ENCODE results near the gene MYO5B.

The MYO5B gene

GRCh38 chr18:49849331-49850217 lies 345.4 kb downstream of the MYO5B start:
- Histone ChIP-seq H2AFZ (ENCODE audit: low read depth, low read length, severe bottlenecking) (no peak overlapping the region), H3K4me3 (ENCODE audit: insufficient read depth, low read length, poor library complexity, severe bottlenecking) (no peak overlapping the region), H3K36me3 (ENCODE audit: low read length) (no peaks in the 10 kb centered on the region), H3K9ac (ENCODE audit: low read length) (no peak overlapping the region), H4K20me1 (ENCODE audit: low read depth, low read length) (no peaks in the 10 kb centered on the region), H3K9me2 (replicated peaks; ENCODE audit: insufficient read depth, low read length) (no peaks in the 10 kb centered on the region), H3K27me3 (ENCODE audit: low read length) (no peaks in the 10 kb centered on the region), H3K27ac (ENCODE audit: low read depth, low read length) (no peak overlapping the region), H3K9me3 (ENCODE audit: insufficient read depth, low read length) (no peaks in the 10 kb centered on the region), H3K79me2 (ENCODE audit: insufficient read depth, low read length) (no peaks in the 10 kb centered on the region), H3K4me2 (ENCODE audit: low read depth, low read length, poor library complexity, severe bottlenecking) (no peak overlapping the region), H3F3A (ENCODE audit: insufficient read depth) (no peaks in the 10 kb centered on the region)
- TF ChIP-seq EZH2phosphoT487 (conservative IDR thresholded peaks at IDR 0.05; ENCODE audit: low read length): no peak
- TF ChIP-seq, protein P1, sequence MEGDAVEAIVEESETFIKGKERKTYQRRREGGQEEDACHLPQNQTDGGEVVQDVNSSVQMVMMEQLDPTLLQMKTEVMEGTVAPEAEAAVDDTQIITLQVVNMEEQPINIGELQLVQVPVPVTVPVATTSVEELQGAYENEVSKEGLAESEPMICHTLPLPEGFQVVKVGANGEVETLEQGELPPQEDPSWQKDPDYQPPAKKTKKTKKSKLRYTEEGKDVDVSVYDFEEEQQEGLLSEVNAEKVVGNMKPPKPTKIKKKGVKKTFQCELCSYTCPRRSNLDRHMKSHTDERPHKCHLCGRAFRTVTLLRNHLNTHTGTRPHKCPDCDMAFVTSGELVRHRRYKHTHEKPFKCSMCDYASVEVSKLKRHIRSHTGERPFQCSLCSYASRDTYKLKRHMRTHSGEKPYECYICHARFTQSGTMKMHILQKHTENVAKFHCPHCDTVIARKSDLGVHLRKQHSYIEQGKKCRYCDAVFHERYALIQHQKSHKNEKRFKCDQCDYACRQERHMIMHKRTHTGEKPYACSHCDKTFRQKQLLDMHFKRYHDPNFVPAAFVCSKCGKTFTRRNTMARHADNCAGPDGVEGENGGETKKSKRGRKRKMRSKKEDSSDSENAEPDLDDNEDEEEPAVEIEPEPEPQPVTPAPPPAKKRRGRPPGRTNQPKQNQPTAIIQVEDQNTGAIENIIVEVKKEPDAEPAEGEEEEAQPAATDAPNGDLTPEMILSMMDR (IDR thresholded peaks at IDR 0.05; ENCODE audit: insufficient read depth, low read length, poor library complexity, severe bottlenecking): no peak

DNA sequence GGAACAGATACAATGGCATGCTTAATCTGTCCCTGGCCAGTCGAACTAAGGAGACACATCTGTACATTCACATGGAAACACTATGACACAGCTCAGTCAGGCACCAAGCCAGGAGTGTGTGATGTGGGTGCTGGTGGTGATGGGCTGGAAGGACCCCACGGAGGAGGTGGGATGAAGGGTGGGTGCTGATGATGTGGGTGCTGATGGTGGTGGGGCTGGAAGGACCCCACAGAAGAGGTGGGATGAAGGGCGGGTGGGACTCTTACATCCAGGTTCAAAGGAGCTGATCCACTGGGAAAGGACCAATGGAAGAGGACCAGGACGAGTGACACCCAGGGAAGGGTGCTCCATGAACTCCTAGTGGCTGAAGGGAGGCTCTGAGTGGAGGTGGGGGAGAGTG lies 346.8 kb downstream of the MYO5B start:
- Histone ChIP-seq H3K9me2 (replicated peaks; ENCODE audit: insufficient read depth, low read length) (no peaks in the 10 kb centered on the region), H3K27me3 (ENCODE audit: low read length) (no peaks in the 10 kb centered on the region), H3K79me2 (ENCODE audit: insufficient read depth, low read length) (no peaks in the 10 kb centered on the region), H3K36me3 (ENCODE audit: low read length) (no peaks in the 10 kb centered on the region), H4K20me1 (ENCODE audit: low read depth, low read length) (no peaks in the 10 kb centered on the region), H3F3A (ENCODE audit: insufficient read depth) (no peaks in the 10 kb centered on the region), H3K4me2 (ENCODE audit: low read depth, low read length, poor library complexity, severe bottlenecking) (no peak overlapping the region), H3K9ac (ENCODE audit: low read length) (no peak overlapping the region), H2AFZ (ENCODE audit: low read depth, low read length, severe bottlenecking) (no peak overlapping the region), H3K4me3 (ENCODE audit: insufficient read depth, low read length, poor library complexity, severe bottlenecking) (no peak overlapping the region), H3K9me3 (ENCODE audit: insufficient read depth, low read length) (no peaks in the 10 kb centered on the region), H3K27ac (ENCODE audit: low read depth, low read length) (no peak overlapping the region)
- TF ChIP-seq, protein P1 (IDR thresholded peaks at IDR 0.05; ENCODE audit: insufficient read depth, low read length, poor library complexity, severe bottlenecking): no peak
- TF ChIP-seq EZH2phosphoT487 (conservative IDR thresholded peaks at IDR 0.05; ENCODE audit: low read length): no peak

DNA sequence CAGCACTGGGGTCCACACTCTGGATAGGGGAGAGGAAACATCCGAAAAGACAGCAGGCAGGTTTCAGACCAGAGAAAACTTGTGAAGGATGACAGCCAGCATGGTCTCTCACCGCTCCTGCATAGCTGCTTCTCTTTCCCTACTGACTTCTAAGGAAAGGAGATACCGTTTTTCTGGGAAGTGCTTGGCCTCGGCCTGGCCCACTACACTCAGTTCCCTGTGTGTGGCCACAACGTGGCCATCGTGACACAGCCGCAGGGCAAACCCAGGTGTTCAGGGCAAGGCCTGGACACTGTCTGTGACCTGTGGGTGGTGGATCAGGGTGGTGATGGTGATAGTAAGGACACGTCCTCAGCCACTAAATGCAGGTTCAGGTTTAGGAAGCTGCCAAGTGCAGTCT lies 347.4 kb downstream of the MYO5B start:
- no peaks in the 10 kb centered on the region for H3K9me3 ChIP-seq (ENCODE audit: insufficient read depth, low read length)
- H3F3A ChIP-seq (ENCODE audit: insufficient read depth): no peaks in the 10 kb centered on the region
- no peaks in the 10 kb centered on the region for H3K9me2 ChIP-seq (replicated peaks; ENCODE audit: insufficient read depth, low read length)
- TF ChIP-seq, protein P1 (IDR thresholded peaks at IDR 0.05; ENCODE audit: insufficient read depth, low read length, poor library complexity, severe bottlenecking): no peak
- TF ChIP-seq EZH2phosphoT487 (conservative IDR thresholded peaks at IDR 0.05; ENCODE audit: low read length): no peak
- no peak overlapping the region for H3K4me3 ChIP-seq (ENCODE audit: insufficient read depth, low read length, poor library complexity, severe bottlenecking)
- H3K79me2 ChIP-seq (ENCODE audit: insufficient read depth, low read length): no peaks in the 10 kb centered on the region
- no peak overlapping the region for H2AFZ ChIP-seq (ENCODE audit: low read depth, low read length, severe bottlenecking)
- H3K4me2 ChIP-seq (ENCODE audit: low read depth, low read length, poor library complexity, severe bottlenecking): no peak overlapping the region
- no peak overlapping the region for H3K9ac ChIP-seq (ENCODE audit: low read length)
- no peaks in the 10 kb centered on the region for H3K36me3 ChIP-seq (ENCODE audit: low read length)
- H4K20me1 ChIP-seq (ENCODE audit: low read depth, low read length): no peaks in the 10 kb centered on the region
- no peaks in the 10 kb centered on the region for H3K27me3 ChIP-seq (ENCODE audit: low read length)
- H3K27ac ChIP-seq (ENCODE audit: low read depth, low read length): no peak overlapping the region
